WTC11 (cell line): ENCODE results near the gene PLCB2. TPM values are rescaled to one million over a fixed set of nuclear protein-coding genes. Genes with fewer than 3 reads are reported as not detected.

Source experiments
- ATAC-seq: fragments of 200-7000 bp; cut with Tn5 transposase; 2 replicates; pipeline ENCODE4 v1.10.0; 2021; ENCODE audit warnings: mild to moderate bottlenecking, moderate library complexity
- CTCF ChIA-PET: fragments of 300-600 bp; sonication (Branson Sonifier 250); formaldehyde crosslinking; loops from one replicate; lab custom pipeline; 2021; ENCODE audit warnings: antibody characterized with exemption; lab: Charles Lee
- POLR2A ChIA-PET: fragments of 350-600 bp; sonication (Branson Sonifier 250); formaldehyde crosslinking; loops from one replicate; lab custom pipeline; 2021; ENCODE audit warnings: antibody characterized with exemption; lab: Charles Lee
- DNase-seq: peaks from one replicate; pipeline ENCODE4 v3.0.0; 2021; ENCODE audit warnings: low spot score
- H3K27ac Mint-ChIP-seq: 2 replicates; pipeline ENCODE4 v1.8.0; 2021; ENCODE audit warnings: mixed read lengths
- H3K27me3 Mint-ChIP-seq: 2 replicates; pipeline ENCODE4 v1.8.0; 2021; ENCODE audit warnings: low read depth, mild to moderate bottlenecking, moderate library complexity, mixed read lengths
- H3K36me3 Mint-ChIP-seq: 2 replicates; pipeline ENCODE4 v1.8.0; 2021; ENCODE audit warnings: mixed read lengths
- H3K4me1 Mint-ChIP-seq: 2 replicates; pipeline ENCODE4 v1.8.0; 2022; ENCODE audit warnings: mixed read lengths
- H3K4me3 Mint-ChIP-seq: 2 replicates; pipeline ENCODE4 v1.8.0; 2021; ENCODE audit warnings: mild to moderate bottlenecking, moderate library complexity, mixed read lengths
- H3K9me3 Mint-ChIP-seq: 2 replicates; pipeline ENCODE4 v1.8.0; 2021; ENCODE audit warnings: mixed read lengths
- CBFB ChIP-seq: sonication (generic); formaldehyde crosslinking; IDR thresholded peaks from 2 replicates; pipeline ENCODE4 v1.8.1; 2022; ENCODE audit warnings: mild to moderate bottlenecking, low read depth, missing genetic modification reagents
- ETV6 ChIP-seq: sonication (generic); formaldehyde crosslinking; IDR thresholded peaks from 2 replicates; pipeline ENCODE4 v1.8.1; 2022; ENCODE audit warnings: mild to moderate bottlenecking, missing genetic modification reagents
- FOXJ3 ChIP-seq: sonication (generic); formaldehyde crosslinking; IDR thresholded peaks from 2 replicates; pipeline ENCODE4 v1.9.0; 2021; ENCODE audit warnings: missing genetic modification reagents, mild to moderate bottlenecking, borderline replicate concordance
- GTF2I ChIP-seq: fragments of 250-450 bp; sonication (Bioruptor Pico); conservative IDR thresholded peaks from 2 replicates; pipeline ENCODE4 v1.4.0; 2021; ENCODE audit warnings: mild to moderate bottlenecking
- HMGA2 ChIP-seq: fragments of 250-450 bp; sonication (Bioruptor Pico); IDR thresholded peaks from 2 replicates; pipeline ENCODE4 v1.4.0; 2021; ENCODE audit warnings: mild to moderate bottlenecking, moderate library complexity
- KAT7 ChIP-seq: sonication (generic); formaldehyde crosslinking; IDR thresholded peaks from 2 replicates; pipeline ENCODE4 v1.8.1; 2023; ENCODE audit warnings: missing genetic modification reagents, mild to moderate bottlenecking, borderline replicate concordance
- NR1H2 ChIP-seq: sonication (generic); formaldehyde crosslinking; IDR thresholded peaks from 2 replicates; pipeline ENCODE4 v1.9.0; 2021; ENCODE audit warnings: mild to moderate bottlenecking, moderate library complexity, missing genetic modification reagents
- NR3C1 ChIP-seq: sonication (generic); formaldehyde crosslinking; conservative IDR thresholded peaks from 2 replicates; pipeline ENCODE4 v1.8.1; 2023; ENCODE audit warnings: low read depth, mild to moderate bottlenecking, missing genetic modification reagents
- SMAD3 ChIP-seq: sonication (generic); formaldehyde crosslinking; IDR thresholded peaks from 2 replicates; pipeline ENCODE4 v1.8.0; 2022; ENCODE audit warnings: missing genetic modification reagents, mild to moderate bottlenecking, borderline replicate concordance
- TCF7 ChIP-seq: sonication (generic); formaldehyde crosslinking; IDR thresholded peaks from 2 replicates; pipeline ENCODE4 v1.8.0; 2022; ENCODE audit warnings: mild to moderate bottlenecking, low read depth, missing genetic modification reagents, moderate library complexity
- TEAD4 ChIP-seq: sonication (generic); formaldehyde crosslinking; IDR thresholded peaks from 2 replicates; pipeline ENCODE4 v1.8.0; 2022; ENCODE audit warnings: mild to moderate bottlenecking, missing genetic modification reagents
- TP53 ChIP-seq: sonication (generic); formaldehyde crosslinking; IDR thresholded peaks from 2 replicates; pipeline ENCODE4 v1.8.1; 2023; ENCODE audit warnings: mild to moderate bottlenecking, missing genetic modification reagents
- ZNF121 ChIP-seq: sonication (generic); formaldehyde crosslinking; IDR thresholded peaks from 2 replicates; pipeline ENCODE4 v1.8.0; 2023; ENCODE audit warnings: missing genetic modification reagents
- ZNF219 ChIP-seq: sonication (generic); formaldehyde crosslinking; IDR thresholded peaks from 2 replicates; pipeline ENCODE4 v1.8.0; 2023; ENCODE audit warnings: missing genetic modification reagents, mild to moderate bottlenecking, borderline replicate concordance
- ZNF232 ChIP-seq: sonication (generic); formaldehyde crosslinking; IDR thresholded peaks from 2 replicates; pipeline ENCODE4 v1.8.0; 2022; ENCODE audit warnings: mild to moderate bottlenecking, missing genetic modification reagents
- ZNF416 ChIP-seq: fragments of 250-450 bp; sonication (Bioruptor Pico); IDR thresholded peaks from 2 replicates; pipeline ENCODE4 v1.9.0; 2021; ENCODE audit warnings: mild to moderate bottlenecking, inconsistent platforms
- total RNA-seq: library from RNA; stranded (reverse); gene quantifications from 3 replicates; pipeline ENCODE4 v1.2.3, GENCODE V29; 2021
- TF ChIP-seq, protein P1 (sequence below): sonication (generic); formaldehyde crosslinking; IDR thresholded peaks from 2 replicates; pipeline ENCODE4 v1.8.0; 2022; ENCODE audit warnings: mild to moderate bottlenecking, missing genetic modification reagents
- TF ChIP-seq, protein P2 (sequence below): sonication (generic); formaldehyde crosslinking; IDR thresholded peaks from 2 replicates; pipeline ENCODE4 v1.8.1; 2022; ENCODE audit warnings: mild to moderate bottlenecking, moderate library complexity, missing genetic modification reagents
- TF ChIP-seq, protein P3 (sequence below): sonication (generic); formaldehyde crosslinking; conservative IDR thresholded peaks from 2 replicates; pipeline ENCODE4 v1.8.1; 2022; ENCODE audit warnings: mild to moderate bottlenecking, missing genetic modification reagents
- TF ChIP-seq, protein P4 (sequence below): sonication (generic); formaldehyde crosslinking; IDR thresholded peaks from 2 replicates; pipeline ENCODE4 v1.8.1; 2023; ENCODE audit warnings: mild to moderate bottlenecking, missing genetic modification reagents, moderate library complexity
- TF ChIP-seq, protein P5 (sequence below): sonication (generic); formaldehyde crosslinking; IDR thresholded peaks from 2 replicates; pipeline ENCODE4 v1.8.1; 2022; ENCODE audit warnings: low read depth, missing genetic modification reagents, borderline replicate concordance
- TF ChIP-seq, protein P6 (sequence below): fragments of 250-450 bp; sonication (Bioruptor Pico); IDR thresholded peaks from 2 replicates; pipeline ENCODE4 v2.1.2; 2022; ENCODE audit warnings: mild to moderate bottlenecking, moderate library complexity

The PLCB2 gene
- total RNA-seq, 1 experiment from 2014 or later: 15.2 TPM

DNA sequence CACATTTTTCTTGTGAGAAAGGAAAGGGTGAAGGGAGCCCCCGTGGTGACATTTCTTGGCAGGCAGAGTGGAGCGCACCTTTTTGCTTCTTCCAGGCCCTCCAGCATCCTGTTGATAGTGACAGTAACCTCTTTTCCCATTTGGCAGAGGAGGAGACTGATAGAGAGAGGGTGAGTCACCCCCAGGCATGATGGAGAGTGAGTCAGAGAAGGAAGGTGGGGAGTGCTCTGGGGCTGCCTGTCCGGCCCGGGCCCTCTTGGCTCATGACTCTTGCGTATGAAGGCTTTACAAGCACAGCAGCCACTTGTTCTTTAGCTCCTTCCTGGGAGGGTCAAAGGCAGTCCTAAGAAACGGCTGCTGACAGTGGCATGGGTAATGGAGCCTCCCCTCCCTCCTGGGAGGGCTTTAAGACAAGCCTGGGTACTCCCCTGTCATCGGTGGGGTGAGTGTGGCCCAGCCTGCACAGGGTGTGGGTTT lies 40.9 kb downstream of the PLCB2 start (continued):
- TF ChIP-seq NR1H2 (CRISPR knock-in tag) (no peak), FOXJ3 (CRISPR knock-in tag) (no peak), KAT7 (CRISPR knock-in tag) (no peak), ZNF219 (no peak), NR3C1 (CRISPR knock-in tag) (no peak), ZNF416 (CRISPR knock-in tag) (no peak), SMAD3 (CRISPR knock-in tag) (no peak)
- TF ChIP-seq, protein P1, sequence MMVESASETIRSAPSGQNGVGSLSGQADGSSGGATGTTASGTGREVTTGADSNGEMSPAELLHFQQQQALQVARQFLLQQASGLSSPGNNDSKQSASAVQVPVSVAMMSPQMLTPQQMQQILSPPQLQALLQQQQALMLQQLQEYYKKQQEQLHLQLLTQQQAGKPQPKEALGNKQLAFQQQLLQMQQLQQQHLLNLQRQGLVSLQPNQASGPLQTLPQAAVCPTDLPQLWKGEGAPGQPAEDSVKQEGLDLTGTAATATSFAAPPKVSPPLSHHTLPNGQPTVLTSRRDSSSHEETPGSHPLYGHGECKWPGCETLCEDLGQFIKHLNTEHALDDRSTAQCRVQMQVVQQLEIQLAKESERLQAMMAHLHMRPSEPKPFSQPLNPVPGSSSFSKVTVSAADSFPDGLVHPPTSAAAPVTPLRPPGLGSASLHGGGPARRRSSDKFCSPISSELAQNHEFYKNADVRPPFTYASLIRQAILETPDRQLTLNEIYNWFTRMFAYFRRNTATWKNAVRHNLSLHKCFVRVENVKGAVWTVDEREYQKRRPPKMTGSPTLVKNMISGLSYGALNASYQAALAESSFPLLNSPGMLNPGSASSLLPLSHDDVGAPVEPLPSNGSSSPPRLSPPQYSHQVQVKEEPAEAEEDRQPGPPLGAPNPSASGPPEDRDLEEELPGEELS (CRISPR knock-in tag): no peak
- TF ChIP-seq, protein P2, sequence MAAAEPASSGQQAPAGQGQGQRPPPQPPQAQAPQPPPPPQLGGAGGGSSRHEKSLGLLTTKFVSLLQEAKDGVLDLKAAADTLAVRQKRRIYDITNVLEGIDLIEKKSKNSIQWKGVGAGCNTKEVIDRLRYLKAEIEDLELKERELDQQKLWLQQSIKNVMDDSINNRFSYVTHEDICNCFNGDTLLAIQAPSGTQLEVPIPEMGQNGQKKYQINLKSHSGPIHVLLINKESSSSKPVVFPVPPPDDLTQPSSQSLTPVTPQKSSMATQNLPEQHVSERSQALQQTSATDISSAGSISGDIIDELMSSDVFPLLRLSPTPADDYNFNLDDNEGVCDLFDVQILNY: no peak

DNA sequence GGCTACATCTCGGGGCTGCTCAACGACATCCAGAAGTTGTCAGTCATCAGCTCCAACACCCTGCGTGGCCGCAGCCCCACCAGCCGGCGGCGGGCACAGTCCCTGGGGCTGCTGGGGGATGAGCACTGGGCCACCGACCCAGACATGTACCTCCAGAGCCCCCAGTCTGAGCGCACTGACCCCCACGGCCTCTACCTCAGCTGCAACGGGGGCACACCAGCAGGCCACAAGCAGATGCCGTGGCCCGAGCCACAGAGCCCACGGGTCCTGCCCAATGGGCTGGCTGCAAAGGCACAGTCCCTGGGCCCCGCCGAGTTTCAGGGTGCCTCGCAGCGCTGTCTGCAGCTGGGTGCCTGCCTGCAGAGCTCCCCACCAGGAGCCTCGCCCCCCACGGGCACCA lies 41.9 kb downstream of the PLCB2 start:
- H3K36me3 Mint-ChIP-seq: no peaks in the 10 kb centered on the region
- H3K27ac Mint-ChIP-seq: no peak overlapping the region
- no peak for DNase-seq
- ChIA-PET CTCF (interaction anchor here (0.9 to 7.5 kb wide), 6 partner anchors 8 to 189 kb away, joined by 3 to 123 read pairs (median 7); no protein-coding TSS in a partner anchor), POLR2A (interaction anchor here (0.5 kb wide), 1 partner anchor 49 kb away, joined by 3 read pairs; no protein-coding TSS in a partner anchor)
- no peak for ATAC-seq
- TF ChIP-seq ZNF121 (CRISPR knock-in tag) (no peak), ZNF219 (no peak), ZNF416 (CRISPR knock-in tag) (no peak), TEAD4 (CRISPR knock-in tag) (no peak), TP53 (CRISPR knock-in tag) (no peak), GTF2I (CRISPR knock-in tag) (no peak), TCF7 (no peak)
- TF ChIP-seq, protein P3, sequence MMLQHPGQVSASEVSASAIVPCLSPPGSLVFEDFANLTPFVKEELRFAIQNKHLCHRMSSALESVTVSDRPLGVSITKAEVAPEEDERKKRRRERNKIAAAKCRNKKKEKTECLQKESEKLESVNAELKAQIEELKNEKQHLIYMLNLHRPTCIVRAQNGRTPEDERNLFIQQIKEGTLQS (CRISPR knock-in tag): no peak
- TF ChIP-seq, protein P4, sequence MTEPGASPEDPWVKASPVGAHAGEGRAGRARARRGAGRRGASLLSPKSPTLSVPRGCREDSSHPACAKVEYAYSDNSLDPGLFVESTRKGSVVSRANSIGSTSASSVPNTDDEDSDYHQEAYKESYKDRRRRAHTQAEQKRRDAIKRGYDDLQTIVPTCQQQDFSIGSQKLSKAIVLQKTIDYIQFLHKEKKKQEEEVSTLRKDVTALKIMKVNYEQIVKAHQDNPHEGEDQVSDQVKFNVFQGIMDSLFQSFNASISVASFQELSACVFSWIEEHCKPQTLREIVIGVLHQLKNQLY (CRISPR knock-in tag): no peak
- TF ChIP-seq, protein P5, sequence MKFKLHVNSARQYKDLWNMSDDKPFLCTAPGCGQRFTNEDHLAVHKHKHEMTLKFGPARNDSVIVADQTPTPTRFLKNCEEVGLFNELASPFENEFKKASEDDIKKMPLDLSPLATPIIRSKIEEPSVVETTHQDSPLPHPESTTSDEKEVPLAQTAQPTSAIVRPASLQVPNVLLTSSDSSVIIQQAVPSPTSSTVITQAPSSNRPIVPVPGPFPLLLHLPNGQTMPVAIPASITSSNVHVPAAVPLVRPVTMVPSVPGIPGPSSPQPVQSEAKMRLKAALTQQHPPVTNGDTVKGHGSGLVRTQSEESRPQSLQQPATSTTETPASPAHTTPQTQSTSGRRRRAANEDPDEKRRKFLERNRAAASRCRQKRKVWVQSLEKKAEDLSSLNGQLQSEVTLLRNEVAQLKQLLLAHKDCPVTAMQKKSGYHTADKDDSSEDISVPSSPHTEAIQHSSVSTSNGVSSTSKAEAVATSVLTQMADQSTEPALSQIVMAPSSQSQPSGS (CRISPR knock-in tag): no peak
- TF ChIP-seq, all 79 proteins: peak for 0
- Mint-ChIP-seq H3K27me3 (no peaks in the 10 kb centered on the region), H3K4me3 (no peak overlapping the region), H3K4me1 (peaks cover 12% of the 10 kb centered on the region), H3K9me3 (no peaks in the 10 kb centered on the region)

DNA sequence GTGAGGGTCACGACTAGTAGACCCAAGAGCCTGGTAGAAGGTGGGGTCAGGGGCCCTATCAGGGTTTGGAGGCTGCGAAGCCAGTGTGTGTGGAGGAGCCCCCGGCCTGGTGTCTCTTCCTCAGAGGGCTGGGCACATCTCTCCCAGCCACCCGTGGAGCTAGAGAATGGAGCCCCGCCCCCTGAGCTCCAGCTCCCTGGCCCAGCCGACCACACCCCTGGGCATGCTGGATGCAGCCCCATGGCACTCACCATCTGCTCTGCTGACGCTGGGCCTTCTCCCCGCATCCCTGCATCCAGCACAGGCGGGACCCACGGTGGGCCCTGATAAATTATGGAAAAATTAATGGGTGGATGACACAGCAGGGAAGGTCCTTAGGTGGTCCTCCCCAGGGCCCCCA lies 42.4 kb downstream of the PLCB2 start:
- H3K4me3 Mint-ChIP-seq: no peak overlapping the region
- DNase-seq (no peak), ATAC-seq (no peak; the same call in 1 of the 2 replicates)
- ChIA-PET CTCF (interaction anchor here (0.9 to 7.5 kb wide), 5 partner anchors 8 to 188 kb away, joined by 3 to 123 read pairs (median 10); no protein-coding TSS in a partner anchor), POLR2A (no interaction called here)
- H3K36me3 Mint-ChIP-seq: no peaks in the 10 kb centered on the region
- no peaks in the 10 kb centered on the region for H3K27me3 Mint-ChIP-seq
- no peaks in the 10 kb centered on the region for H3K9me3 Mint-ChIP-seq
- H3K27ac Mint-ChIP-seq: no peak overlapping the region
- TF ChIP-seq HMGA2 (CRISPR knock-in tag): no peak
- TF ChIP-seq, protein P6, sequence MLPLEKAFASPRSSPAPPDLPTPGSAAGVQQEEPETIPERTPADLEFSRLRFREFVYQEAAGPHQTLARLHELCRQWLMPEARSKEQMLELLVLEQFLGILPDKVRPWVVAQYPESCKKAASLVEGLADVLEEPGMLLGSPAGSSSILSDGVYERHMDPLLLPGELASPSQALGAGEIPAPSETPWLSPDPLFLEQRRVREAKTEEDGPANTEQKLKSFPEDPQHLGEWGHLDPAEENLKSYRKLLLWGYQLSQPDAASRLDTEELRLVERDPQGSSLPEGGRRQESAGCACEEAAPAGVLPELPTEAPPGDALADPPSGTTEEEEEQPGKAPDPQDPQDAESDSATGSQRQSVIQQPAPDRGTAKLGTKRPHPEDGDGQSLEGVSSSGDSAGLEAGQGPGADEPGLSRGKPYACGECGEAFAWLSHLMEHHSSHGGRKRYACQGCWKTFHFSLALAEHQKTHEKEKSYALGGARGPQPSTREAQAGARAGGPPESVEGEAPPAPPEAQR (CRISPR knock-in tag): no peak
- no peak for TF ChIP-seq ETV6 (CRISPR knock-in tag)
- no peak for TF ChIP-seq NR3C1 (CRISPR knock-in tag)
- TF ChIP-seq ZNF232 (CRISPR knock-in tag): no peak
- no peak for TF ChIP-seq CBFB (CRISPR knock-in tag)
- TF ChIP-seq, all 79 proteins: peak for 0
- peaks cover 12% of the 10 kb centered on the region for H3K4me1 Mint-ChIP-seq
